Cortex of kidney (tissue), 1 donor: ENCODE results near the gene HCLS1.
"Not testable (repeated sequence)": the region's sequence is repeated elsewhere in the genome, so short reads cannot be mapped to it uniquely, and the experiment has no call there.

Source experiments
- DNase-seq: peaks from one replicate; lab custom pipeline; 2025; lab: John Stamatoyannopoulos, UW

HCLS1 gene

DNA sequence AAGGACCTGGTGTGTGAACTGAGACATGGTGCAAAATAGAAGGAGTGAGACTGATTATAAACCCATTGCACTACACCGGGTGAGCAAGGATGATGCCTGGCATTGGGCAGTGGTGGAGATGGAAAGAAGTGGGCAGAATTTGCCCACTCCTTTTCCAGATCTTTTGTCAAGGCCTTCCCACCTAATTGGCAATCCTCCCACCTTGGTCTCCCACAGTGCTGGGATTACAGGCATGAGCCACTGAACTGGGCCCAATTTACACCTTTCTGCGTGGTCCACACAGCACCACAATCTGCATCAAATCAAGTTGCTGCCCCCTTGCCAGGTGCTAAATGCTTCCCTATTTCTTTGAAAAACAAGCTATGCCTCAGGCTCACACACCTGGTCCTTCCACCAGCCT is 62.1 kb downstream of the HCLS1 start:
- DNase-seq = no peak

DNA sequence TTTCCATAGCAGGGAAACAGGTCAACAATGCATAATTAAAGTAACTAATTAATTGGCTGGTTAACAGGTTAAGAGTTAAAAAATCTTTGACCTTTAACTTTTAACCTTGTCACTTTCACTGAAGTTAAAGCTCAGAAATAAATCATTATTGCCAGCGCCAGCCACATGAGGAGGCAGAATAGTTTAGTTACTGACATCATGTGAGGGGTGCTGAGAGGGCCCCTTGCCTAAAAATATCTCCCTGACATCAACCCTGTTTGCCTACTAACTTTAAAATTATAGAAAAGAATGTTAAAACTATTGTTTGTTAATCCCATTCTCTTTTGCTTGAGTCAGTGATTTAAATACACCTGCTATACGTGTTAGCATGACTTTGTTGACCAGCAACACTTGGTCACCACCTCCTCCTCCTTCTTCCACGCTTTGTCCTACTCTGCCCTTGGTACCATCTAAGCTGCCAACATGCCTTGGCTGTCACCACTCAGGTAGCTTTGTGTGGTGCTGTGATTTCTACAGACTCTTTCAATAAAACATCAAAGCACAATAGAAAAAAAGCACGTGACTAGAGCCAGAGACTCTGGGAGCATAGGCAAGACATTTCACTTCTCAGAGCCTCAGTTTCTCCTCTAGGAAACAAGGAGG is 64.8 kb downstream of the HCLS1 start:
- no peak for DNase-seq

DNA sequence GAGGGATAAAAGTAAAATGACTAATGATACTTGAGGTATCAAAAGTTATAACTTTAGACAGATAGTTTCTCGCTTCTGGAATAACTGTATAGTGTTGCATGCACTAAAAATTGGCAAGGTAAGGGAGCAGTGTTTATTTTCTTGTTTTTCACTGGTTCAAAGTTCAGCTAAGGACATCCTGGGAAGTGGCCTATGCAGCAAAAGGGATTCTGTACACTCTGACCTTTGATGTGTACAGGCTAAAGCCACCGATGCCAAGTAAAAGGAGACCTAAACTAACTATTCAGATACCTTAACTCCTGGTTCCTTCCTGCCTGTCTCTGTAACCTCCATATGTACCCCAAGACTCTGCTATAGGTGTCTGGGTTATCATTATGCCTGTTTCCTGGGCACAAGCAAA is 65.9 kb downstream of the HCLS1 start:
- DNase-seq = no peak

DNA sequence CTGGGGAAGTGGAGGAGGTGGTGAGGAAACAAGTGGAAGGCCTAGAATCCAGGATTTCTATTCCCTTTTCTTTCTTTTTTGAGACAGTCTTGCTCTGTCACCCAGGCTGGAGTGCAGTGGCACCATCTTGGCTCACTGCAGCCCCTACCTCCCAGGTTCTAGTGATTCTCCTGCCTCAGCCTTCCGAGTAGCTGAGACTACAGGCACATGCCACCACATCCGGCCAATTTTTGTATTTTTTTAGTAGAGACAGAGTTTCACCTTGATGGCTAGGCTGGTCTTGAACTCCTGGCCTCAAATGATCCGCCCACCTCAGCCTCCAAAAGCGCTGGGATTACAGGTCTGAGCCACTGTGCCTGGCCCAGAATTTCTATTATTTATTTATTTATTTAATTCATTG is 66.9 kb downstream of the HCLS1 start:
- DNase-seq = not testable (repeated sequence)

DNA sequence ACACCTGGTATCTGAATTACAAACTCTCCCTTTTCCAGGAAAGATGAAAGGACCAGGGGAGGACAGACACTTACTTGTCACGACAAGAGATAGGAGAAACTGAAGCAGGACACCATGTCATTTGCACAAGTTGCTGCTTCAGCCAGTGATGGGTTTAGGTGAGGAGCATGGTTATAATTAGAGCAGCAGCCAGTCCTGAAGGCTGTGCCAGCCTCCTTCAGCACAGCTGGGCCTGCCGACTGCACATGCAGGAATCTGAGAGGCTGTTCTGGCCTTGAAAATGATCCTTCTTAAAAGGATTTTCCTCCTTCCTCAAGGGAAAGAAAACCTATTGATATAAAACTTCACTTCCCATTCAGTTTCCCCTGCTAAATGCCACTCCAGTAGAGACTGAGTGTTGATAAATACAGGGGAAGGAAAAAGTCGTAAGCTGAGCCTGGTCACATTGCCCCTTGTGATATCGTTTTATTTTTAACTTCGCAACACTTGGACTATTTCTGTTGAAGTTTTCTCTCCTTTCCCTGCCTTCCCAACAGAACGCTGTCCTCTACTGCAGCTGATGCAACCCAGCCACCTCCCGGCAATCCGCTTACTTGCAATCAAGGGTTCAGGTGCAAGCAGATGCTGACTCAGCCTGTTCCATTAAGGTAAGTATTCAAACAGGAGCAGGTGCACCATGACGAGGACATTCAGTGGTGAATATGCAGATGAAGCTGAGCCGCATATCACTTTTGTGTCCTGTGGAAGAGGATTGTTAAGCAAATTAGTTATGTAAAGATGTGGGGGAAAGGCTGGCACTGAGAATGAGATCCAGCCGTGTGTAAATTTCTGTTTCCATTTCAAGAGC is 67.6 kb downstream of the HCLS1 start, which contains the start of gene FBXO40:
TSS of gene FBXO40 (plus strand) at position 524 of the 847 bp plus-strand sequence. CDS start 27,197 bp downstream, outside the sequence.
- DNase-seq = no peak

DNA sequence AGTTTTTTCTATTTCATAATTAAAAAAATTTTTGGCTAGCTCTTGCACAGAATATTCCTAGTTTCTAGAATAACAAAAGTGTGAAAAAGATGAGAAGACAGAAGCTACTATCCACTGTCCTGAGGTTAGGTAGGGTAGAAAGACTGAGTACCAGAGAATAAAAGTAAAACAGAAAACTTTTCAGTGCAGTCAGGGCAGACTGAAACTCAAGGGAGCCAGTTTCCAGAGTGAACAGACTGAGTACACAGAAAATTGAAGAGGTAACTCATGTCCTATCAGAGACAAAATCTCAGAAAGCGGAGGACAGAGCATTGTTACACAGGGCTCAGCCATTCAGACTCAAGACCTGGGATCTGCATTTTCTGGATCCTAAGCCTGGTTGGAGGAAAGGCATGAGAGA is 76.3 kb downstream of the HCLS1 start:
- no peak for DNase-seq

DNA sequence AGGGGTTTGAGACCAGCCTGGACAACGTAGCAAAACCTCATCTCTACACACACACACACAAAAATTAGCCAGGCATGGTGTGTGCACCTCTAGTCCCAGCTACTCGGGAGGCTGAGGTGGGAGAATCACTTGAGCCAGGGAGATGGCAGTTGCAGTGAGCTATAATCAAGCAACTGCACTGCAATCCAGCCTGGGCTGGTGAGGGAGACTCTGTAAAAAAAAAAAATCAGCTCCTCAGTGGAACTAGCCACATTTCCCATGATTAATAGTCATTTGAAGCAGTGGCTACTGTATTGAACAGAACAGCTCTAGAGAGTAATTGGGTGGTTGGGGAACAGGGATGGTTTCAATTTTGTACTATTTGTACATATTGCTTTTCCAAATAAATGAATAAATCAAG is 79.0 kb downstream of the HCLS1 start:
- no peak for DNase-seq
